HG02623 (cell line): ENCODE results near the gene RNF128.

Experiments
- ATAC-seq: cut with Tn5 transposase; IDR thresholded peaks from one replicate; pipeline ENCODE4 v1.9.1; 2021; ENCODE audit warnings: moderate library complexity; ENCODE audit not compliant: unreplicated experiment

RNF128 gene, protein sequence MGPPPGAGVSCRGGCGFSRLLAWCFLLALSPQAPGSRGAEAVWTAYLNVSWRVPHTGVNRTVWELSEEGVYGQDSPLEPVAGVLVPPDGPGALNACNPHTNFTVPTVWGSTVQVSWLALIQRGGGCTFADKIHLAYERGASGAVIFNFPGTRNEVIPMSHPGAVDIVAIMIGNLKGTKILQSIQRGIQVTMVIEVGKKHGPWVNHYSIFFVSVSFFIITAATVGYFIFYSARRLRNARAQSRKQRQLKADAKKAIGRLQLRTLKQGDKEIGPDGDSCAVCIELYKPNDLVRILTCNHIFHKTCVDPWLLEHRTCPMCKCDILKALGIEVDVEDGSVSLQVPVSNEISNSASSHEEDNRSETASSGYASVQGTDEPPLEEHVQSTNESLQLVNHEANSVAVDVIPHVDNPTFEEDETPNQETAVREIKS

DNA sequence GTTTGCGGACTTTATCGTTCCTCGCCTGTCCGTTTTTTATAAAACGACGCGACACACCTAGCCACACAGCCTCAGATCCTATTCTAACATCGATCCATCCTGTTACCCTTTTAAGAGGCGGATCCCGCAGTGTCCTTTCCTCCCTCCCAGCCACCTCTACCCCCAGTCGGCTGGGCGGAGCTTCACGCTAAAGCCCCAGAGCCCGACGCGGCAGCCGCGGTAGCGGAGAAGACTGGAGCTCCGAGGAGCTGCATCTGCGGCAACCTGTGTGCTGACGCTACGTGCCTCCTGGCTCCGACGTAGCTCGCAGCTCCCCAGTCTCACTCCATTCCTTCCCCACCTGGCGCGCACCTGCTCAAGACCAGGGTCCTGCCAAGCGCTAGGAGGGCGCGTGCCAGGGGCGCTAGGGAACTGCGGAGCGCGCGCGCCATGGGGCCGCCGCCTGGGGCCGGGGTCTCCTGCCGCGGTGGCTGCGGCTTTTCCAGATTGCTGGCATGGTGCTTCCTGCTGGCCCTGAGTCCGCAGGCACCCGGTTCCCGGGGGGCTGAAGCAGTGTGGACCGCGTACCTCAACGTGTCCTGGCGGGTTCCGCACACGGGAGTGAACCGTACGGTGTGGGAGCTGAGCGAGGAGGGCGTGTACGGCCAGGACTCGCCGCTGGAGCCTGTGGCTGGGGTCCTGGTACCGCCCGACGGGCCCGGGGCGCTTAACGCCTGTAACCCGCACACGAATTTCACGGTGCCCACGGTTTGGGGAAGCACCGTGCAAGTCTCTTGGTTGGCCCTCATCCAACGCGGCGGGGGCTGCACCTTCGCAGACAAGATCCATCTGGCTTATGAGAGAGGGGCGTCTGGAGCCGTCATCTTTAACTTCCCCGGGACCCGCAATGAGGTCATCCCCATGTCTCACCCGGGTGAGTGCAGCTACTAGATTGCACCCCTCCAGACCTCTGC lies at the start of gene RNF128:
Gene RNF128 (plus strand): TSS at position 217 of the 953 bp plus-strand sequence. CDS start 213 bp downstream, at position 430.
- no peak for ATAC-seq

DNA sequence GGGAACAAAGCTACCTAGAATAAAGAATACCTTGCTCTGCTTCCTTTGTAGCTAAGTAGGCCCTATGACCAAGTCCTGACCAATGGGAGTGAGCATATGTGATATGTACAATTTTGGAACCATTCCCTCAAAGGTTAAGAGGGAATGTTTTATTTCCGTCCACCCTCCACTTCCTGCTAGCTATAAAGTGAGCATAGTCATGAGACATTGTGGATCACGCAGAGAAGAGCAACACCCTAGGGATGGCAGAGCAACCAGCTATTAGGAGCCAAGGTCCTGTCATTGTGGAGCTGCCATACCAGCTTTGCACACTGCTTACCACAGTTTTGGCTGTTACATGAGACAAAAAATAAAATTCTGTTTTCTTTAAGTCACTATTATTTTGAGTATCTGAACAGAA lies 45.8 kb upstream of the RNF128 start:
- ATAC-seq, result no peak

DNA sequence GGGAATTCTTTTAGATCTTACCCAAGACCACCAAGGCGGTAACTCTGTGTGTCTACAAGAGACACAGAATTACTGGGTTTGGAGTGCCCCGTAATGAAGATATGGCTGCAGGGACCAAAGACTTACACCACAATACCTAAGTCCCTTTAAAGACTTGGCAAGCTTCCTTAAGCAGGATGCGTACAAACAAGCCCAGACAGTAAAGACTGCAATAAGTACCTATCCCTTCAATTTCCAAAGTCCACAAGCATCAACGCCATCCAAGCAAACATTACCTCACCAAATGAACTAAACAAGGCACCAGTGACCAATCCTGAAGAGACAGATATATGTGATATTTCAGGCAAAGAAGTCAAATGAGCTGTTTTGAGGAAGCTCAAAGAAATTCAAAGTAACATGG lies 42.3 kb upstream of the RNF128 start:
- no peak for ATAC-seq

DNA sequence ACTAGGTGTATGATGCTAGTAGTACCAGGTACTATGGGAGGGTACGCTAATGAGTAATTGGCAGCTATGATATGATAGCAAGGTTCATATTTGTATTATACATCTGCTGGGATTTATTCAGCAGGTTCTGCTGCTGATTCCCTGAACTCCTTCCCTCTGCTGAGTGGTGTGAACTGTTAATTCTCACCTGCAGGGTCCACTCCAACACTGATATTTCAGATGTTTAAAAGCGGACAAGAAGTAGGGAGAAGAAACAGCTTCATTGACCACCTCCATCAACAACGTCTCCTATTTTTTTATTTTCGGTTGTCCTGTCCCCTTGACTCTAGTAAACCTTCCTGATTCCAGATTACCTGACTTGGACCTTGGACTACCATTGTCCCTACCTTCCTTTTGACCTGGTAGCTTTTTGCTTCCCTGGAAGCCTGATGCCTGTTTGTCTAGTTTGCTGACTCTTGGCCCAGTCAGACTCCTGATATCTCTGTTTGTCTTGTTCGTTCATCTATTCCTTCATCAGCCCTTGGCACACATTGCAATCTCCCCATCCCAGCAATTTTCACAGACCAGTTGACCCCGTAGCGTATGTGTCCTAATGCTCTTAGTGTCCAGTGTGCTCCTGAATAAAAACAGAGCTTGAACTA lies 34.0 kb upstream of the RNF128 start:
- no peak for ATAC-seq

DNA sequence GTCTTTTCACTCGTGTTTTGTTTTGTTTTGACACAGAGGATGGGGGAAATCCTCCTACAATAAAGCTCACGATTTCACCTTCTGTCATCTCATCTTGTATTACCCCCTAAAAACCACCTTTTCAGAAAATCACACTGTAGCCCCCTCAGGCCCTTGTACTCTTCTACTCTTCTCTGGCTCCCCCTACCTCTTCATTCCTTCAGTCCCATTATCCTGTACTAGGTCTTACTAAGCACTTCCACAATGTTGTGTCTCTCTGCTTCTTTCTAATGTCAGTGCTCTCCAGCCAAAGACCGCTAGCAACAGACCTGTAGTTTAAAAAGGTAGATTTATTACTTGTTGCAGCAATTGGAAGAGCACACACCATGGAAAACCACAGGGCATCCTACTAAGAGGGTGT lies 30.0 kb upstream of the RNF128 start:
- ATAC-seq, result no peak

DNA sequence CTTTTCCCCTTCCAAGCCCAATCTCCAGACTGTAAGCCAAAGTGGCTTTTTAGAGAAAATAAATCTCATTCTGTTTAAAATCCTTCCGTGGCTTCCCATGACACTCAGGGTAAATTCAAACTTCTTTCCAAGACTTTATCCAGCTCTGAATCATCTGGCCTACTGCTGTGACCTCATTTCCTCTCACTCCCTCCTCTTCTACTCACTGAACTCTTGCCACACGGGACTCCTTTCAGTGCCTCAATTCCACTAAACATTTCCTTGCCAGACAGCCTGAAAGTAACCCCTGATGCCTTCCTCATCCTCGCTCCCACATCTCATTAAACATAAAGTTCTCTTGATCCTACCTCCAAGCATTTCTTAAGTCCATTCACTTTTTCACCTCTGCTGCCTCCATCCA lies 27.8 kb upstream of the RNF128 start:
- no peak for ATAC-seq

DNA sequence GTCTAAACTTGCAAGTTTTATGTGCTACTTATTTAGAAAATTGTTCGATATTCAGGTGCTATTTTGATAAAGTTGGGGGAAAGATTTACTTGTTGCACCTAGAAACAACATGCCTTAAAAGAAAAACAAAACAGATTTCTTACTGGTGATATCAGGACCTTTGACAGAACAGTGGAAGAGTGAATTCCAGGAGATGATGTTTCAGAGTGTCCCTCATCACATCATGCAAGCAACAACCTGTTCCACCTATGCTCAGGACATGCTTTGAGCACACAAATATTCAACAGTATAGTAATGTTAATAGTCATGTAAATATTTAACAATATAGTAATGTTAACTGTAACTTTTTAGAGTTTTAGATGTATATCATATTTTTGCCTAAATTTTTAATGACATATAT lies 23.9 kb upstream of the RNF128 start:
- ATAC-seq, result no peak

DNA sequence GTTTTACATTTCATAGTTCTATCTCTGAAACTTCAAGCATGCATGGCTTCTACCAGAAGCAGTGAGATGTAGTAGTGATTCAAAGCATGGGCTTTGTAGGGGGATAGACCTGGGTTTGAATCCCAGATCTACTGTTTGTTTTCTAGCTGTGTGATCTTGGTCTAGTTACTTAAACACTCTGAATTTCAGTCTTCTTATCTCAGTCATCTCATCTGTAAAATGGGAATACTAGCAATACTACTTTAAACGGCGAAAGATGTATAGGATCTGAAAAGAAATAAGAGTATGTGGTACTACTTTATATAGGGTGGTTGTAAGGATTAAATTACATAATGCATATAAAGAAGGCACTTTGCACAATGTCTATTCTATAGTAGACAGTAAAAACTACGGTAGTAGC lies 20.0 kb upstream of the RNF128 start:
- ATAC-seq, result no peak

DNA sequence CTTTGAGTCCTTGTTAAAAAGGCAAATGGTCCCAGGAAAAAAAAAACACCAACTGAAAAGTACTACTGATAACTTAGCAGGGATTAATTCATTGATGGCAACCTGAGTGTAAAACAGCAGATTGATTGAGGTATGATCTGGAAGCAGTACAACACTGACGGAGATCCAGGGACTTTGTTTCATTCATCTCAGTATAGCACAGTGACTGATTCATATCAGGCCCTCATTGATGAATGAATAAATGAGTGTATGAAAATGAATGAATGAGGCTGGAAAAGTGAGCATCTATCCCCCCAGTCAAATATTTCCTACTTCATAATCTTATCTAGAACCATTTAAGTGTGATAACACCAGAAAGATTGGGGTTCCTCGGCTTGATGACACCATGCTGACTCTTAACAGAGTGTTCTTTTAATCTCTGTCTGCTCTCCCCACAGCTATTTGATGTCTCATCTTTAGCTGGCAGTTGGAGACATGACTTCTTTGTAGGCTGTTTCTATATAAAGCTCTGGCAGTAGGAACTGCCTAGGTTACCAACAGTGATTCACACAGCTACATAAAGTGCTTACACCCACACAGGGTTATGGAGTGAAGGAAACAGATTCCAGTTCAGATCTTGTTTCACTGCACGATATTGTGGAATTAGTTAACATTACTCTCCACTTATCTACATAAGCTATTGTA lies 18.6 kb upstream of the RNF128 start:
- no peak for ATAC-seq

DNA sequence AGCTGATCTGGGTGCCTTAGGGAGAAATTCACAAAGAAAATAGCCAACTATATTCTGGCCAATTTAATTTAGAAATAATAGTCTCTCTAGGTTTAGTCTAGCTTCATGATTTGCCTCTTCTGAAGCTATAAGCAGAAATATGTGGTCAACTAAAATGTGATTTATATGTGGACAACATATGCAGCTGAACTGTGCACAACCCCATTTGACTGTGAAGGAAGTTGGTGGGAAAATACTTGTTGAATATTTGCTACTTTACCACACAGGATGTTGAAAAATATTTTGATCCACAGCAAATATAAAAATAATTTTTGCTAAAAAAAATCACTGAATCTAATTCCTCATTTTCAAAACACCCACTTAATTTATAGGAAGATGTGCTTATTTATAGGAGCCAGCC lies 15.7 kb upstream of the RNF128 start:
- ATAC-seq, result no peak

DNA sequence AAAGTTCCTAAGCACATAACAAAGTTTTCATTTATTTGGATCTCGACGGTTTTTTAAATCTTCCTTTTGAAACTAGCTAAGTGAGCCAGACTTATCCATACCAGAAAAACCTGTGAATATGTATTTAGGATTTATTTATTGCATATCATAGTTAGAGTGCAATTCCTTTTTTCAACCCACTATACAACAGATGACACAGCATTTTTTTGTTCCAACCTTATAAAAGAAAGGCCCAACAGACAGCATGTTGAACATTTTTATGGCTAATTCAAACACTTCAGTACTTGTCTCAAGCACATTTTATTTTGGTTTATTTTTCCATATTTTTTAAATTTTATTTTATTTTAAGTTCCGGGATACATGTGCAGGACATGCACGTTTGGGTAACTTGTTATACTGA lies 15.1 kb upstream of the RNF128 start:
- ATAC-seq, result no peak

DNA sequence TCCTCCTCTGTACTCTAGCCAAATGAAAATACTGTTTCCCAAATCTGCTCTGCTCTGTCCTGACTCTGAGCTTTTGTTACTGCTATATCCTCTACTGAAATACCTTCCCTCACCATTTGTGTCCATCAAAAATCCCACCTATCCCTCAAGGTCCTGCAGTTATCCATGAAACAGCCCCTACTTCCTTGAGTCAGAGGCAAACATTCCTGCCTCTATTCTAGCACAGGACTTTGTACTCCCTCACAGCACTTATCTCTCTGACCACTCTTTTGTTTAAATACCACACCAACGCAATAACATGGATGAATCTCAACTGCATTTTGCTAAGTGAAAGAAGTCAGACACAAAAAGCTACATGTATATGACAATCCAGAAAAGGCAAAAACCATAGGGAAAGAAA lies 10.5 kb upstream of the RNF128 start:
- ATAC-seq, result no peak

DNA sequence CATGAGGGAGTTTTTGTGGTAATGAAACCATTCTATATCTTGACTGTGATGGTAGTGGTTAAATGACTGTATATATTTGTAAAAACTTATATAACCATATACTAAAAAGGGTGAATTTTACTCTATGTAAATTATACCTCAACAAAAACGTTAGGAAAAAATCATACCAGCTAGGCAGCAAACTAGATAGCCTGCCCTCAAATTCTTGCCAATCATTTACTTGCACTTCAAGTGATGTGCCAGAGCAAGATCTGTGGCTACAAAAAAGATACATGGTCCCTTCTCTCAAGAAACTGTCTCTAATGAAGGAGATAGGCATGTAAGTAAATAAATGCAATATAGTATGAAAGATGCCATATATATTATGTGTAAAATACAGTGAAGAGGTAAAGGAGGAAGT lies 10.0 kb upstream of the RNF128 start:
- ATAC-seq, result no peak

DNA sequence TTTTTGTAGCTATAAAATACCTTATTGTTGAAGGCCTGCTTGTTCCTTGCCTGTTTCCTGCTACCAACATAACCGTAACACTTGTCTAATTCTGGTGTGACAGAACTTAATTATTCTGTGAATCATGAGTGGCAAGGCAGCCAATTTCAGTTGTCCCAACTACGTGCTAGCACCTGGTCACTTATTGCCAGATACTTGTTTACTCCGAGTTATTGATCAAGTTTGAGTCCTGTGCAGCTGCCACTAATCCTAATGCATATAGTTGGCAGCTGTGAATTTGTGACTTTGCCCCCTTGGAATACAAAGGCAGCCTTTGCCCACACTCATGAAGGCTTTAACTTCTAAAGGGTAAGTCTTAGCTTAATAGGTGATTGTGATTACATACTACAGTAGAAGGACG lies 7.8 kb upstream of the RNF128 start:
- ATAC-seq, result no peak

DNA sequence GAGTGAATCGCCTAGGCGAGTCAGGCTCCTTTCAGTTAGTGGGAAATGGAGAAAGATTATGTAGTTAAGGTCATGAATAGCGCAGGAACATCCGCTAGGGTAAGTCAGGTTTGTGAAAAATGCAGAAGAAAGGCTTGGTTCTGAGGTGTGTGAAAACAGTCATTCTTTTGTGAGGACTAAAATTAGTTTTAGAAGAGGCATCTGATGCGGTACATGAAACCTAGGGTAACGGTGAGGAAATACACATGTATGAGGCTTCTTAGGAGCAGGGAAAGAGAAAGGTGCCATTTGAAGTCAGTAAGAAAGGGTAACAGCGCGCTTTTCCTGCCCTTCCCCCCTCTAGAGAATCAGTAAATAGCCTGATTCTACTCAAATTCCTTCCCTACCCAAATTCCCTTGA lies 570 bp upstream of the RNF128 start:
- ATAC-seq, result no peak

DNA sequence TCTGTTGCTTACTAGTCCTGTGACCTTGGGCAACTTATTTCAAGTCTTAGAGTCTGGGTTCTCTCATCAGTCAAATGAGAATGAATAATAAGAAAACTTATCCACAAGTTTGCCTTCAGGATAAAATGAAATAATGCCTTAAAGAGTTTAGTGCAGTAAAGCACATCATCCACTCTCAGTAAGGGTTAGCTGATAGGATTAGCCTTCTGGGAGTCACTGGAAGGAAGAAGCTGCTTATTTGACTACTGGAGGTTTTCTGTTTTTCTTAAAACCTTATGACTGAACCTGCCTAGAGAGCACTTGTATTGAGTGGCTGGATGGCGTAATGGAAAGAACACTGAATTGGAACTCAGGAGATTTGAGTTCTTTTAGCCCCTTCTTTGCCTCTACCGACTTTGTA lies 1.8 kb downstream of the RNF128 start:
- no peak for ATAC-seq

DNA sequence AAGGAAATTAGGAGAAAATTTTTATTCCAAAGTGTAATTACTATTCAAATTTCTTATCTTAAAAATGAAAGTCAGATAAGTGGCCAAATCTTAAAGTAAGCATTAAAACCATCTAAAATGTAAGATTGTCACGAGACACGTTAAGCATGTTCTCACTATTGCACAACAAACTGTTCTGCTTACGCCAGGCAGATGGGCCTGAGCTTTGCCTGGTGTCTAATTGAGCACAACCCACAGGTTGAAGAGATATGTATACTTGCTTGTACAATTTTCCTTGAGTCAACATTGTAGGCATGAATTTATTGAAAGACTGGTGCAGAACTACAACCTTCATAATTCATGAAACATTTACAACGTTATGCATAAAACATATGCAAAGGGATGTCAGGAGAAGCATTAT lies 3.9 kb downstream of the RNF128 start:
- no peak for ATAC-seq

DNA sequence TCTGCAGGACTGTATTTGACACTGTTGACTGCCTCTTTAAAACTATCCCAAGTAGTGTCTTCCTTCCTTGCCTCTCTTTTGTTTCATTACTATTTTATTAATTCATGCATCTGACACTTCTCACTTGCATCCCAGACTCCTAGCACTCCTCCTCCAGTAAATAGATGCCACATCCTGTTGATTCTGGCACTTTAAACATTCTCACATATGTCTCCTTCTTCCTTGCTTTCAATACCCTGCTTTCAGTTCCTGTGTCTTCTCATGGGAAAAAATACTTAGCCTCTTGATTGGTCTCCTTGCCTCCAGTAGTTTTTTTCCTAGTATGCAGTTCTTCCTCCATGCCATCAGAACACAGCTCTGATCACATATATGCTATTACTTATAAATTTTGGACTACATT lies 5.1 kb downstream of the RNF128 start:
- ATAC-seq, result no peak

DNA sequence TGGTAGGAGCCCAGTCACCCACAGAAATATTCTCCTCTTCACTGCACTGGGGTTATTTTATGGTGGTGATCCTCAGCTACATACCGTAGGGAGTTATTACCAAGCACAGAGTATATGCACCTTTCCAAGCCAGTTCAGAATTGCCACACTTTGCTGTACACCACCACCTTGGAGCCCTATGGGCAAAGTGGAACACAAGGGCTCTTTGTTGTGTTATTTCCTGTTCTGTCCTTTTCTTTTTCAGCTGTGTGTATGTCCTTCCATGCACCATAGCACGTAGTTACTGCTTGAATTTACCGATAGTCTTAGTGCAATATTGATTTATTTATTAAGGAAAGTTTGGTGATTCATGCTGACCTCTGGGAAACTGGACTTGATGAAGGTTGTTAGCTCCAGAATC lies 8.3 kb downstream of the RNF128 start:
- ATAC-seq, result no peak

DNA sequence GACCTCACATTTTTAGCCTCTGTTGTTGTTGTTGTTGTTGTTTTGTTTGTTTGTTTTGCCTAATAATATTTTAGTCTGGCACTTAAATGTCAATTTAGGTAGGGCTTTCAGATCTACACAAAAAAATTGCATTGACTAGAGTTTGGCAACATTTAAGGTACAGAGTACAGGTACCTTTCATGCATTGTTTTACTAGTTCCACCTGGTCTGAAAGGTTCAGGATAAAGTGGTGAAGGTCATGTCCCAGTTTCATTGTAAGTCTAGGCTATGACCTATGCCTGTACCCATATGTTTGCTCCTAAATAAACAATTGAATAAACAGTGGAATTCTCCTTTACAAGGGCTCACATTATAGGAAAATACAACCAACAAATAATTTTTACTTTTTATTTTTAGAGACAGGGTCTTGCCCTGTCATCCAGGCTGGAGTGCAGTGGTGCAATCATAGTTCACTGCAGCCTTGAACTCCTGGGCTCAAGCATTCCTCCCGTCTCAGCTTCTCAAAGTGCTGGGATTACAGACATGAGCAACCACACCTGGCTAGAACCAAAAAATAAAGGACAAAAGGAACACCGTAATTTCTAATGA lies 13.8 kb downstream of the RNF128 start:
- ATAC-seq, result no peak

DNA sequence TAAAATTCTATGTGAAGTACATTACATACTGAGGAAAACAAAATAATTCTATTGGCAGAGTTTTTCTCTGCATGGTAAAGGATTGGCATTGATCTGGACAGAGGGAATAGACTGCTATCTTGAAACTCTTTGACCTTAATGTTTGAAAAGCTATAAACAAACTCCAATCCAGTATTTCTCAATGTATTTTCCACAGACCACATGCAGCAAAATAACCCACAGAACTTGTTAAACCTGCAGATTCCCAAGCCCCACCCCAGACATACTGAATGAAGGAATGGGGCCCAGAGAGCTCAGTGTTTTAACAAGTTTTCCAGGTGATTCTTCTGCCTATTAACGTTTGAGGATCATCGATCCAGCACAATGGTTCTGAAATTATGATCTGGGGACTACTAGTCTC lies 15.7 kb downstream of the RNF128 start:
- no peak for ATAC-seq
